ENCODE measurements around the gene FRMD4B.

- TF ChIP-seq CTCF (IDR thresholded peaks at IDR 0.05; ENCODE audit: low read length) (no peak), EZH2 (IDR thresholded peaks at IDR 0.05; ENCODE audit: borderline replicate concordance, low read length) (no peak)
Observed at GRCh38 chr3:69290430-69290829, 95.5 kb downstream of the FRMD4B start.

Data from OCI-LY1 (cell line).